GM12878 (cell line): ENCODE measurements around the gene TESK1. TPM values are rescaled to one million over a fixed set of nuclear protein-coding genes. Genes with fewer than 3 reads are reported as not detected.

Experiments
- BHLHE40 ChIP-seq, 2 experiments: fragments of 450-650 bp in 1 of 2; IDR thresholded peaks; 2 replicates each; pipeline ENCODE4 v1.6.1; 2011 to 2017; ENCODE audit warnings: low read depth in 2 of 2, borderline replicate concordance in 1 of 2, improper control_type of control experiment in 1 of 2, low read length in 1 of 2, mild to moderate bottlenecking in 1 of 2
- CHD4 ChIP-seq: fragments of 200-600 bp; sonication (generic); IDR thresholded peaks from 2 replicates; pipeline ENCODE4 v1.6.1; 2016; ENCODE audit warnings: mild to moderate bottlenecking
- EGR1 ChIP-seq, 2 experiments: IDR thresholded peaks; 1 replicate in 1 of 2; 2 replicates in 1 of 2; pipeline ENCODE4 v1.6.1; 2011 to 2012; ENCODE audit warnings: low read depth in 2 of 2, low read length in 2 of 2, borderline replicate concordance in 1 of 2, mild to moderate bottlenecking in 1 of 2, moderate library complexity in 1 of 2
- HDAC2 ChIP-seq: fragments of 200-600 bp; sonication (generic); IDR thresholded peaks from 2 replicates; pipeline ENCODE4 v1.6.1; 2017
- IKZF1 ChIP-seq: fragments of 450-650 bp; conservative IDR thresholded peaks from 2 replicates; pipeline ENCODE4 v1.6.1; 2017; ENCODE audit warnings: antibody characterized with exemption, mild to moderate bottlenecking
- IRF4 ChIP-seq: IDR thresholded peaks from 2 replicates; pipeline ENCODE4 v1.6.1; 2011; ENCODE audit warnings: low read depth, low read length
- KLF5 ChIP-seq: fragments of 450-650 bp; IDR thresholded peaks from 2 replicates; pipeline ENCODE4 v1.6.1; 2014; ENCODE audit warnings: mild to moderate bottlenecking; ENCODE audit not compliant: partially characterized antibody
- MYB ChIP-seq: fragments of 150-350 bp; IDR thresholded peaks from 2 replicates; pipeline ENCODE4 v1.6.1; 2014; ENCODE audit warnings: mild to moderate bottlenecking, low read depth, low read length, borderline replicate concordance
- NFXL1 ChIP-seq: fragments of 450-650 bp; IDR thresholded peaks from 2 replicates; pipeline ENCODE4 v1.6.1; 2017; ENCODE audit warnings: antibody characterized with exemption, mild to moderate bottlenecking, borderline replicate concordance
- NR2C1 ChIP-seq: fragments of 450-650 bp; IDR thresholded peaks from 2 replicates; pipeline ENCODE4 v1.6.1; 2017; ENCODE audit warnings: antibody characterized with exemption, mild to moderate bottlenecking, moderate library complexity
- POLR2AphosphoS5 ChIP-seq: IDR thresholded peaks from 2 replicates; pipeline ENCODE4 v1.6.1; 2011; ENCODE audit warnings: mild to moderate bottlenecking, low read length, inconsistent platforms
- RAD21 ChIP-seq: IDR thresholded peaks from 2 replicates; pipeline ENCODE4 v1.6.1; 2011; ENCODE audit warnings: mild to moderate bottlenecking, low read depth, low read length, moderate library complexity; ENCODE audit not compliant: insufficient read depth
- SRF ChIP-seq, 2 experiments: IDR thresholded peaks; 2 replicates each; pipeline ENCODE4 v1.6.1; 2011; ENCODE audit warnings: low read depth in 2 of 2, low read length in 2 of 2, mild to moderate bottlenecking in 1 of 2, moderate library complexity in 1 of 2
- STAT3 ChIP-seq: IDR thresholded peaks from 2 replicates; pipeline ENCODE4 v1.6.1; 2011; ENCODE audit warnings: low read depth, low read length, improper control_type of control experiment
- YY1 ChIP-seq: IDR thresholded peaks from 2 replicates; pipeline ENCODE4 v1.6.1; 2011; ENCODE audit warnings: low read depth, mild to moderate bottlenecking, low read length
- polyA plus RNA-seq, 11 experiments: library from polyadenylated mRNA; depleted of rRNA in 4 of 11; unstranded in 6 of 11; stranded (reverse) in 5 of 11; fragments of >200 nt; fragmentation: Nextera tagmentation in 4 of 11; fragmentation: Illumina TruSeq in 1 of 11; extraction: Ambion mirVana in 4 of 11; extraction: Trizol in 1 of 11; gene quantifications; 1 replicate in 1 of 11; 2 replicates in 10 of 11; pipeline versions ENCODE4 v1.2.1 to v1.2.3, GENCODE V29; 2011 to 2016; ENCODE audit warnings: inconsistent platforms in 2 of 11, missing spikeins in 2 of 11, low read depth in 1 of 11
- total RNA-seq, 4 experiments: library from RNA; depleted of rRNA in 3 of 4; stranded (reverse); fragments of >200 nt in 3 of 4; fragmentation: Illumina TruSeq in 1 of 4; extraction: Trizol in 1 of 4; gene quantifications; 2 replicates each; pipeline versions ENCODE4 v1.2.1 to v1.2.3, GENCODE V29; 2013 to 2021
- TF ChIP-seq, protein P1 (sequence below): fragments of 450-650 bp; IDR thresholded peaks from 2 replicates; pipeline ENCODE4 v1.6.1; 2018; ENCODE audit warnings: mild to moderate bottlenecking, low read depth, moderate library complexity; ENCODE audit not compliant: partially characterized antibody
- TF ChIP-seq, protein P2 (sequence below): fragments of 450-650 bp; IDR thresholded peaks from 2 replicates; pipeline ENCODE4 v1.6.1; 2017; ENCODE audit warnings: antibody characterized with exemption, mild to moderate bottlenecking, moderate library complexity
- TF ChIP-seq, protein P3 (sequence below): IDR thresholded peaks from 2 replicates; pipeline ENCODE4 v1.6.1; 2012; ENCODE audit warnings: low read depth, low read length, improper control_type of control experiment
- TF ChIP-seq, protein P4 (sequence below): IDR thresholded peaks from 2 replicates; pipeline ENCODE4 v1.6.1; 2011; ENCODE audit warnings: mild to moderate bottlenecking, low read depth, low read length, moderate library complexity; ENCODE audit not compliant: insufficient replicate concordance

The TESK1 gene
- total and polyA plus RNA-seq, 10 of the 15 experiments (the other 5 are each of a cell fraction or from before 2014, with no cell fraction given): 0.16 to 19.5 (median 7.9) TPM; not detected in 1

DNA sequence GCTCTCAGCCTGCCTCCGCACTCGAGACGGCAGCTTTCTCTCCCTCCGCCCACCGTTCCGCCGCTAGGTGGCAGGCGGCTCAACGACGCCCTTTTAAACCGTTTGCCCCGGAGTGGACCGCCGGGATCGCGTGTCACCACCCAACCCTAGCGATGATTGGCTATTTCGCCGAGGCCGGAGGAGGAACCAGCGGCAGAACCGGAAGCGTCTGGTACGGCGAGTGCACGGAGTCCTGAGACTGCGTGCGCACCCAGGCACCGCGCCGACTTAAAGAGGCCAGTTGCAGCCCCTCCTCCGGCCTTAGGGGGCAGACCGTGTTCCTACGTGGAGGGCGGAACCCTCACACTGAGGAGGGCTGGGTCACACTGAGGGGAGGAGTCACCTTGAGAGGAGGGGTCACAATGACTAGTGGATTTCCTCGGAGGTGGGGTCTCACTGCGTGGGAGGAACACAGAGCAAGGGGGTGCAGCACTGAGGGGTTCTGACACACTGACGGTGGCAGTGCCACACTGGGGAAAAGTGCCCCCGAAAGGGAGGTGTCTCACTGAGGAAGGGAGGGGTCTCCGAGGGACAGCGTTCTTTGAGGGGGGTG is 980 bp upstream of the TESK1 start (continued):
- TF ChIP-seq, protein P1, sequence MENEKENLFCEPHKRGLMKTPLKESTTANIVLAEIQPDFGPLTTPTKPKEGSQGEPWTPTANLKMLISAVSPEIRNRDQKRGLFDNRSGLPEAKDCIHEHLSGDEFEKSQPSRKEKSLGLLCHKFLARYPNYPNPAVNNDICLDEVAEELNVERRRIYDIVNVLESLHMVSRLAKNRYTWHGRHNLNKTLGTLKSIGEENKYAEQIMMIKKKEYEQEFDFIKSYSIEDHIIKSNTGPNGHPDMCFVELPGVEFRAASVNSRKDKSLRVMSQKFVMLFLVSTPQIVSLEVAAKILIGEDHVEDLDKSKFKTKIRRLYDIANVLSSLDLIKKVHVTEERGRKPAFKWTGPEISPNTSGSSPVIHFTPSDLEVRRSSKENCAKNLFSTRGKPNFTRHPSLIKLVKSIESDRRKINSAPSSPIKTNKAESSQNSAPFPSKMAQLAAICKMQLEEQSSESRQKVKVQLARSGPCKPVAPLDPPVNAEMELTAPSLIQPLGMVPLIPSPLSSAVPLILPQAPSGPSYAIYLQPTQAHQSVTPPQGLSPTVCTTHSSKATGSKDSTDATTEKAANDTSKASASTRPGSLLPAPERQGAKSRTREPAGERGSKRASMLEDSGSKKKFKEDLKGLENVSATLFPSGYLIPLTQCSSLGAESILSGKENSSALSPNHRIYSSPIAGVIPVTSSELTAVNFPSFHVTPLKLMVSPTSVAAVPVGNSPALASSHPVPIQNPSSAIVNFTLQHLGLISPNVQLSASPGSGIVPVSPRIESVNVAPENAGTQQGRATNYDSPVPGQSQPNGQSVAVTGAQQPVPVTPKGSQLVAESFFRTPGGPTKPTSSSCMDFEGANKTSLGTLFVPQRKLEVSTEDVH: peak; percentile 19
- no peak for TF ChIP-seq HDAC2
- TF ChIP-seq SRF (IDR thresholded peaks at IDR 0.05; ENCODE audit: low read depth in 2 of 2, low read length in 2 of 2): peak in 1 of 2 experiments; percentile 20; a peak in 1 of 4 replicates
- TF ChIP-seq BHLHE40 (IDR thresholded peaks at IDR 0.05; ENCODE audit: borderline replicate concordance in 1 of 2, low read depth in 2 of 2, low read length in 1 of 2): peak; percentile 32 to 70; a peak in 3 of 4 replicates
- no peak for TF ChIP-seq IRF4
- peak in 1 of 2 experiments; percentile 71; a peak in 2 of 3 replicates for TF ChIP-seq EGR1 (IDR thresholded peaks at IDR 0.05; ENCODE audit: borderline replicate concordance in 1 of 2, low read depth in 2 of 2, low read length in 2 of 2)
- no peak for TF ChIP-seq NFXL1
- TF ChIP-seq CHD4: no peak
- peak; percentile 68 for TF ChIP-seq IKZF1
- TF ChIP-seq, protein P2, sequence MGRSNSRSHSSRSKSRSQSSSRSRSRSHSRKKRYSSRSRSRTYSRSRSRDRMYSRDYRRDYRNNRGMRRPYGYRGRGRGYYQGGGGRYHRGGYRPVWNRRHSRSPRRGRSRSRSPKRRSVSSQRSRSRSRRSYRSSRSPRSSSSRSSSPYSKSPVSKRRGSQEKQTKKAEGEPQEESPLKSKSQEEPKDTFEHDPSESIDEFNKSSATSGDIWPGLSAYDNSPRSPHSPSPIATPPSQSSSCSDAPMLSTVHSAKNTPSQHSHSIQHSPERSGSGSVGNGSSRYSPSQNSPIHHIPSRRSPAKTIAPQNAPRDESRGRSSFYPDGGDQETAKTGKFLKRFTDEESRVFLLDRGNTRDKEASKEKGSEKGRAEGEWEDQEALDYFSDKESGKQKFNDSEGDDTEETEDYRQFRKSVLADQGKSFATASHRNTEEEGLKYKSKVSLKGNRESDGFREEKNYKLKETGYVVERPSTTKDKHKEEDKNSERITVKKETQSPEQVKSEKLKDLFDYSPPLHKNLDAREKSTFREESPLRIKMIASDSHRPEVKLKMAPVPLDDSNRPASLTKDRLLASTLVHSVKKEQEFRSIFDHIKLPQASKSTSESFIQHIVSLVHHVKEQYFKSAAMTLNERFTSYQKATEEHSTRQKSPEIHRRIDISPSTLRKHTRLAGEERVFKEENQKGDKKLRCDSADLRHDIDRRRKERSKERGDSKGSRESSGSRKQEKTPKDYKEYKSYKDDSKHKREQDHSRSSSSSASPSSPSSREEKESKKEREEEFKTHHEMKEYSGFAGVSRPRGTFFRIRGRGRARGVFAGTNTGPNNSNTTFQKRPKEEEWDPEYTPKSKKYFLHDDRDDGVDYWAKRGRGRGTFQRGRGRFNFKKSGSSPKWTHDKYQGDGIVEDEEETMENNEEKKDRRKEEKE: no peak
- TF ChIP-seq POLR2AphosphoS5: peak; percentile 78
- TF ChIP-seq, protein P3, sequence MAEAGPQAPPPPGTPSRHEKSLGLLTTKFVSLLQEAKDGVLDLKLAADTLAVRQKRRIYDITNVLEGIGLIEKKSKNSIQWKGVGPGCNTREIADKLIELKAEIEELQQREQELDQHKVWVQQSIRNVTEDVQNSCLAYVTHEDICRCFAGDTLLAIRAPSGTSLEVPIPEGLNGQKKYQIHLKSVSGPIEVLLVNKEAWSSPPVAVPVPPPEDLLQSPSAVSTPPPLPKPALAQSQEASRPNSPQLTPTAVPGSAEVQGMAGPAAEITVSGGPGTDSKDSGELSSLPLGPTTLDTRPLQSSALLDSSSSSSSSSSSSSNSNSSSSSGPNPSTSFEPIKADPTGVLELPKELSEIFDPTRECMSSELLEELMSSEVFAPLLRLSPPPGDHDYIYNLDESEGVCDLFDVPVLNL: no peak
- no peak for TF ChIP-seq STAT3
- TF ChIP-seq NR2C1: no peak
- TF ChIP-seq, protein P4, sequence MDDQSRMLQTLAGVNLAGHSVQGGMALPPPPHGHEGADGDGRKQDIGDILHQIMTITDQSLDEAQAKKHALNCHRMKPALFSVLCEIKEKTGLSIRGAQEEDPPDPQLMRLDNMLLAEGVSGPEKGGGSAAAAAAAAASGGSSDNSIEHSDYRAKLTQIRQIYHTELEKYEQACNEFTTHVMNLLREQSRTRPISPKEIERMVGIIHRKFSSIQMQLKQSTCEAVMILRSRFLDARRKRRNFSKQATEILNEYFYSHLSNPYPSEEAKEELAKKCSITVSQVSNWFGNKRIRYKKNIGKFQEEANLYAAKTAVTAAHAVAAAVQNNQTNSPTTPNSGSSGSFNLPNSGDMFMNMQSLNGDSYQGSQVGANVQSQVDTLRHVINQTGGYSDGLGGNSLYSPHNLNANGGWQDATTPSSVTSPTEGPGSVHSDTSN: peak; percentile 7
- TF ChIP-seq MYB: no peak
- TF ChIP-seq KLF5: no peak
- peak; percentile 76 for TF ChIP-seq RAD21
- TF ChIP-seq YY1: peak; percentile 80
